Measurements from ENCODE around the gene MRPS24. TPM values are rescaled to one million over a fixed set of nuclear protein-coding genes. Genes with fewer than 3 reads are reported as not detected.

Gene MRPS24
- total RNA-seq = 85.0 and 105 TPM in 2 replicates

GRCh38 chr7:43869006-43869866 is at the start of gene MRPS24:
Gene MRPS24 (minus strand): TSS chr7:43869517. CDS start chr7:43869495, 22 bp downstream.

GRCh38 chr7:43906331-43907010 is 37.2 kb upstream of the MRPS24 start, which contains the start of gene URGCP:
Gene URGCP (minus strand): TSS chr7:43906596. CDS start chr7:43906575, 21 bp downstream.

Other genes starting within 250 kb of the MRPS24 start
- 21.0 and 30.3 TPM in 2 replicates for gene COA1, start 140.0 kb downstream of the MRPS24 start, total RNA-seq
- 36.3 and 53.4 TPM in 2 replicates for gene BLVRA, start 110.8 kb downstream of the MRPS24 start, total RNA-seq
- 27.0 and 27.4 TPM in 2 replicates for gene URGCP, start 37.1 kb upstream of the MRPS24 start, total RNA-seq
- 4.7 and 12.1 TPM in 2 replicates for gene UBE2D4, start 56.9 kb upstream of the MRPS24 start, total RNA-seq
- under 0.01 TPM in 1 of 2 replicates, not detected in the other for gene SPDYE1, start 128.4 kb upstream of the MRPS24 start, total RNA-seq
- 101 and 140 TPM in 2 replicates for gene DBNL, start 175.2 kb upstream of the MRPS24 start, total RNA-seq
- 0.09 and 0.63 TPM in 2 replicates for gene PGAM2, start 196.1 kb upstream of the MRPS24 start, total RNA-seq
- gene POLM, start 213.0 kb upstream of the MRPS24 start, total RNA-seq = 7.6 and 9.9 TPM in 2 replicates
- gene AEBP1, start 234.8 kb upstream of the MRPS24 start, total RNA-seq = 16.6 and 20.2 TPM in 2 replicates

Data from bronchial smooth muscle cell (primary cell).